HepG2 (cell line): ENCODE results near the gene ANXA2. TPM values are rescaled to one million over a fixed set of nuclear protein-coding genes. Genes with fewer than 3 reads are reported as not detected.

Experiments used
- HHEX ChIP-seq: IDR thresholded peaks from 2 replicates; pipeline ENCODE4 v1.6.1; 2016; ENCODE audit warnings: control low read depth
- KMT2A ChIP-seq: sonication (generic); formaldehyde crosslinking; IDR thresholded peaks from 2 replicates; pipeline ENCODE4 v1.4.0; 2020; ENCODE audit warnings: missing genetic modification reagents
- NKX3-1 ChIP-seq: sonication (generic); formaldehyde crosslinking; IDR thresholded peaks from 2 replicates; pipeline ENCODE4 v1.5.0; 2020; ENCODE audit warnings: missing genetic modification reagents
- SNAI1 ChIP-seq: sonication (generic); formaldehyde crosslinking; IDR thresholded peaks from 2 replicates; pipeline ENCODE4 v1.5.0; 2020; ENCODE audit warnings: mild to moderate bottlenecking, missing genetic modification reagents, borderline replicate concordance
- SRY ChIP-seq: sonication (generic); formaldehyde crosslinking; IDR thresholded peaks from 2 replicates; pipeline ENCODE4 v1.8.0; 2022; ENCODE audit warnings: mild to moderate bottlenecking, missing genetic modification reagents
- TCF12 ChIP-seq, 2 experiments: fragments of 450-650 bp in 1 of 2; sonication (generic) in 1 of 2; formaldehyde crosslinking in 1 of 2; IDR thresholded peaks; 2 replicates each; pipeline versions ENCODE4 v1.6.1 to v1.8.0; 2017 to 2022; ENCODE audit warnings: antibody characterized with exemption in 1 of 2, mild to moderate bottlenecking in 1 of 2, missing genetic modification reagents in 1 of 2, moderate library complexity in 1 of 2
- ZBTB1 ChIP-seq: sonication (generic); formaldehyde crosslinking; IDR thresholded peaks from 2 replicates; pipeline ENCODE4 v1.4.0; 2020; ENCODE audit warnings: missing genetic modification reagents, borderline replicate concordance
- ZSCAN12 ChIP-seq: sonication (generic); formaldehyde crosslinking; IDR thresholded peaks from 2 replicates; pipeline ENCODE4 v1.9.0; 2021; ENCODE audit warnings: mild to moderate bottlenecking, missing genetic modification reagents
- polyA plus RNA-seq, 8 experiments: library from polyadenylated mRNA; depleted of rRNA in 3 of 8; stranded (reverse) in 7 of 8; unstranded in 1 of 8; fragments of >200 nt; fragmentation: Illumina TruSeq in 4 of 8; extraction: Trizol in 4 of 8; gene quantifications; 2 replicates each; pipeline versions ENCODE4 v1.2.1 to v1.2.3, GENCODE V29; 2011 to 2016; ENCODE audit warnings: low read depth in 4 of 8, missing spikeins in 1 of 8, mixed read lengths in 1 of 8; ENCODE audit not compliant: insufficient read depth in 1 of 8
- total RNA-seq, 5 experiments: library from RNA; depleted of rRNA; stranded (reverse); fragments of >200 nt; fragmentation: Illumina TruSeq; extraction: Trizol; gene quantifications; 2 replicates each; pipeline ENCODE4 v1.2.3, GENCODE V29; 2016; ENCODE audit warnings: low read depth in 1 of 5
- TF ChIP-seq, protein P1 (sequence below): sonication (generic); formaldehyde crosslinking; IDR thresholded peaks from one replicate; pipeline ENCODE4 v1.5.1; 2020; ENCODE audit warnings: mild to moderate bottlenecking, missing genetic modification reagents; ENCODE audit errors: not compliant biosample characterization
- TF ChIP-seq, protein P2 (sequence below): sonication (generic); formaldehyde crosslinking; IDR thresholded peaks from 2 replicates; pipeline ENCODE4 v1.5.0; 2020; ENCODE audit warnings: missing genetic modification reagents
- TF ChIP-seq, protein P3 (sequence below): sonication (generic); formaldehyde crosslinking; IDR thresholded peaks from 2 replicates; pipeline ENCODE4 v1.8.1; 2022; ENCODE audit warnings: low read depth, mild to moderate bottlenecking, missing genetic modification reagents
- TF ChIP-seq, protein P4 (sequence below): sonication (generic); formaldehyde crosslinking; IDR thresholded peaks from 2 replicates; pipeline ENCODE4 v1.5.1; 2020; ENCODE audit warnings: missing genetic modification reagents, mild to moderate bottlenecking, borderline replicate concordance

ANXA2 gene
- total and polyA plus RNA-seq, 2 of the 13 experiments (the other 11 are each of a cell fraction or from before 2014, with no cell fraction given), result 196 to 613 TPM

DNA sequence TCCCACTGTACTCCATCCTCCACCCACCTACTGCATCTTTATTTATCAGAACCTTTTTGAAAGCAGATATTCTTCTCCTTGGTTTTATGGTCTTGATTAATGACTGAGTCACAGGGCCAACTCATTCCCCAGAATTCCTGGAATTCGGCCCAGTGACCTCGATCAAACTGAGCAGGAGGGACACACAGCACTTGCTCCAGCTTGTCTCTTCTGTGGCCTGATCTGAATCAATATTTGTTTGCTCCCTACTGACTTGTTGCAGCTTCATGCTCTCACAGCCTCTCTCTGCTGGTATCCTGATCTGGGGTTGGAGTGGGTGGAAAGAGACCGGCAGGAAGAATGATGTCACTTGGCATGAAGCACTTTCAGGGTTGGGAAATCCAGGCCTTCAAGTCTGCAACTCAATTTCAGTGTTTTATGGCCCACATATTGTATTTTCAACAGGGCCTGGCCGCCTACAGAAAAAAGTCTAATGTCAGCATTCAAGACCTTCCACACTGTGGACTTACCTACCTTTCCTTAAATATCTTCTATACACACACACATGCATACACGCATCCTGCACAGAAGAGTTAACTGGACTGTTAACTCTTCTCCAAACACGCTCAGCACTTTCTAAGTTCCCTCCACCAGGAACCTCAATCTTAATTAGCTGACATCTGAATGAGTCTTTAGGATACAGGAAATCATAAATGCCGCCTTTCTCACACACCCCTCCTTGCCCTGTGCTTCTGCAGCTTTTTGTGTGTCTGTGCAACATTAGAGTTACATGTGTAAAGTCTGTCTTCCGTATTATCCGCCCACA is 4.6 kb downstream of the ANXA2 start (continued):
- TF ChIP-seq, protein P1, sequence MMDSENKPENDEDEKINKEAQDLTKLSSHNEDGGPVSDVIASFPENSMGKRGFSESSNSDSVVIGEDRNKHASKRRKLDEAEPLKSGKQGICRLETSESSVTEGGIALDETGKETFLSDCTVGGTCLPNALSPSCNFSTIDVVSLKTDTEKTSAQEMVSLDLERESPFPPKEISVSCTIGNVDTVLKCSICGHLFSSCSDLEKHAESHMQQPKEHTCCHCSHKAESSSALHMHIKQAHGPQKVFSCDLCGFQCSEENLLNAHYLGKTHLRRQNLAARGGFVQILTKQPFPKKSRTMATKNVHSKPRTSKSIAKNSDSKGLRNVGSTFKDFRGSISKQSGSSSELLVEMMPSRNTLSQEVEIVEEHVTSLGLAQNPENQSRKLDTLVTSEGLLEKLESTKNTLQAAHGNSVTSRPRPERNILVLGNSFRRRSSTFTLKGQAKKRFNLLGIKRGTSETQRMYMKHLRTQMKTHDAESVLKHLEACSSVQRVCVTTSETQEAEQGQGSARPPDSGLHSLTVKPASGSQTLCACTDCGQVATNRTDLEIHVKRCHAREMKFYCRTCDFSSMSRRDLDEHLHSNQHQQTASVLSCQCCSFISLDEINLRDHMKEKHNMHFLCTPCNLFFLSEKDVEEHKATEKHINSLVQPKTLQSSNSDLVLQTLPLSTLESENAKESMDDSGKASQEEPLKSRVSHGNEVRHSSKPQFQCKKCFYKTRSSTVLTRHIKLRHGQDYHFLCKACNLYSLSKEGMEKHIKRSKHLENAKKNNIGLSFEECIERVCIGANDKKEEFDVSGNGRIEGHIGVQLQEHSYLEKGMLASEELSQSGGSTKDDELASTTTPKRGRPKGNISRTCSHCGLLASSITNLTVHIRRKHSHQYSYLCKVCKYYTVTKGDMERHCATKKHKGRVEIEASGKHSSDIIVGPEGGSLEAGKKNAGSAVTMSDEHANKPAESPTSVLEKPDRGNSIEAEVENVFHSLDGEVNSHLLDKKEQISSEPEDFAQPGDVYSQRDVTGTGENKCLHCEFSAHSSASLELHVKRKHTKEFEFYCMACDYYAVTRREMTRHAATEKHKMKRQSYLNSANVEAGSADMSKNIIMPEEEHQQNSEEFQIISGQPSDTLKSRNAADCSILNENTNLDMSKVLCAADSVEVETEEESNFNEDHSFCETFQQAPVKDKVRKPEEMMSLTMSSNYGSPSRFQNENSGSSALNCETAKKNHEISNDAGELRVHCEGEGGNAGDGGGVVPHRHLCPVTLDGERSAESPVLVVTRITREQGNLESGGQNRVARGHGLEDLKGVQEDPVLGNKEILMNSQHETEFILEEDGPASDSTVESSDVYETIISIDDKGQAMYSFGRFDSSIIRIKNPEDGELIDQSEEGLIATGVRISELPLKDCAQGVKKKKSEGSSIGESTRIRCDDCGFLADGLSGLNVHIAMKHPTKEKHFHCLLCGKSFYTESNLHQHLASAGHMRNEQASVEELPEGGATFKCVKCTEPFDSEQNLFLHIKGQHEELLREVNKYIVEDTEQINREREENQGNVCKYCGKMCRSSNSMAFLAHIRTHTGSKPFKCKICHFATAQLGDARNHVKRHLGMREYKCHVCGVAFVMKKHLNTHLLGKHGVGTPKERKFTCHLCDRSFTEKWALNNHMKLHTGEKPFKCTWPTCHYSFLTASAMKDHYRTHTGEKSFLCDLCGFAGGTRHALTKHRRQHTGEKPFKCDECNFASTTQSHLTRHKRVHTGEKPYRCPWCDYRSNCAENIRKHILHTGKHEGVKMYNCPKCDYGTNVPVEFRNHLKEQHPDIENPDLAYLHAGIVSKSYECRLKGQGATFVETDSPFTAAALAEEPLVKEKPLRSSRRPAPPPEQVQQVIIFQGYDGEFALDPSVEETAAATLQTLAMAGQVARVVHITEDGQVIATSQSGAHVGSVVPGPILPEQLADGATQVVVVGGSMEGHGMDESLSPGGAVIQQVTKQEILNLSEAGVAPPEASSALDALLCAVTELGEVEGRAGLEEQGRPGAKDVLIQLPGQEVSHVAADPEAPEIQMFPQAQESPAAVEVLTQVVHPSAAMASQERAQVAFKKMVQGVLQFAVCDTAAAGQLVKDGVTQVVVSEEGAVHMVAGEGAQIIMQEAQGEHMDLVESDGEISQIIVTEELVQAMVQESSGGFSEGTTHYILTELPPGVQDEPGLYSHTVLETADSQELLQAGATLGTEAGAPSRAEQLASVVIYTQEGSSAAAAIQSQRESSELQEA (CRISPR knock-in tag), result no peak
- TF ChIP-seq SRY (CRISPR knock-in tag) (no peak), ZSCAN12 (CRISPR knock-in tag) (no peak), NKX3-1 (CRISPR knock-in tag) (peak; percentile 42; the same call in 1 of the 2 replicates), SNAI1 (CRISPR knock-in tag) (no peak), HHEX (CRISPR knock-in tag) (0 out of 2 replicates have a peak, but pooled peaks have one; percentile 44), KMT2A (CRISPR knock-in tag) (peak; percentile 62; the same call in 1 of the 2 replicates), ZBTB1 (no peak), TCF12 (IDR thresholded peaks at IDR 0.05) (no peak), TCF12 (CRISPR knock-in tag; IDR thresholded peaks at IDR 0.05) (no peak)
- TF ChIP-seq, protein P2, sequence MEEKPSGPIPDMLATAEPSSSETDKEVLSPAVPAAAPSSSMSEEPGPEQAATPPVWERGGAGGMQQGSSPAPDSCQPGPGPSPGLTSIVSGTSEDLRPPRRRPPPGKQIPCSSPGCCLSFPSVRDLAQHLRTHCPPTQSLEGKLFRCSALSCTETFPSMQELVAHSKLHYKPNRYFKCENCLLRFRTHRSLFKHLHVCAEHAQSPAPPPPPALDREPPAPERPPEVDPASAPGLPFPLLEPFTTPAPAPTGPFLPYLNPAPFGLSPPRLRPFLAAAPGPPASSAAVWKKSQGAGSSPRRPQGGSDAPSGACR (CRISPR knock-in tag), result peak; percentile 76; the same call in 1 of the 2 replicates
- TF ChIP-seq, protein P3, sequence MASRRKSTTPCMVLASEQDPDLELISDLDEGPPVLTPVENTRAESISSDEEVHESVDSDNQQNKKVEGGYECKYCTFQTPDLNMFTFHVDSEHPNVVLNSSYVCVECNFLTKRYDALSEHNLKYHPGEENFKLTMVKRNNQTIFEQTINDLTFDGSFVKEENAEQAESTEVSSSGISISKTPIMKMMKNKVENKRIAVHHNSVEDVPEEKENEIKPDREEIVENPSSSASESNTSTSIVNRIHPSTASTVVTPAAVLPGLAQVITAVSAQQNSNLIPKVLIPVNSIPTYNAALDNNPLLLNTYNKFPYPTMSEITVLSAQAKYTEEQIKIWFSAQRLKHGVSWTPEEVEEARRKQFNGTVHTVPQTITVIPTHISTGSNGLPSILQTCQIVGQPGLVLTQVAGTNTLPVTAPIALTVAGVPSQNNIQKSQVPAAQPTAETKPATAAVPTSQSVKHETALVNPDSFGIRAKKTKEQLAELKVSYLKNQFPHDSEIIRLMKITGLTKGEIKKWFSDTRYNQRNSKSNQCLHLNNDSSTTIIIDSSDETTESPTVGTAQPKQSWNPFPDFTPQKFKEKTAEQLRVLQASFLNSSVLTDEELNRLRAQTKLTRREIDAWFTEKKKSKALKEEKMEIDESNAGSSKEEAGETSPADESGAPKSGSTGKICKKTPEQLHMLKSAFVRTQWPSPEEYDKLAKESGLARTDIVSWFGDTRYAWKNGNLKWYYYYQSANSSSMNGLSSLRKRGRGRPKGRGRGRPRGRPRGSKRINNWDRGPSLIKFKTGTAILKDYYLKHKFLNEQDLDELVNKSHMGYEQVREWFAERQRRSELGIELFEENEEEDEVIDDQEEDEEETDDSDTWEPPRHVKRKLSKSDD (CRISPR knock-in tag), result peak; percentile 56; the same call in 1 of the 2 replicates
- TF ChIP-seq, protein P4, sequence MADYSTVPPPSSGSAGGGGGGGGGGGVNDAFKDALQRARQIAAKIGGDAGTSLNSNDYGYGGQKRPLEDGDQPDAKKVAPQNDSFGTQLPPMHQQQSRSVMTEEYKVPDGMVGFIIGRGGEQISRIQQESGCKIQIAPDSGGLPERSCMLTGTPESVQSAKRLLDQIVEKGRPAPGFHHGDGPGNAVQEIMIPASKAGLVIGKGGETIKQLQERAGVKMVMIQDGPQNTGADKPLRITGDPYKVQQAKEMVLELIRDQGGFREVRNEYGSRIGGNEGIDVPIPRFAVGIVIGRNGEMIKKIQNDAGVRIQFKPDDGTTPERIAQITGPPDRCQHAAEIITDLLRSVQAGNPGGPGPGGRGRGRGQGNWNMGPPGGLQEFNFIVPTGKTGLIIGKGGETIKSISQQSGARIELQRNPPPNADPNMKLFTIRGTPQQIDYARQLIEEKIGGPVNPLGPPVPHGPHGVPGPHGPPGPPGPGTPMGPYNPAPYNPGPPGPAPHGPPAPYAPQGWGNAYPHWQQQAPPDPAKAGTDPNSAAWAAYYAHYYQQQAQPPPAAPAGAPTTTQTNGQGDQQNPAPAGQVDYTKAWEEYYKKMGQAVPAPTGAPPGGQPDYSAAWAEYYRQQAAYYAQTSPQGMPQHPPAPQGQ (CRISPR knock-in tag), result no peak
